Renal pelvis (tissue), 4 donors: Measurements from ENCODE around the gene PRAC2. TPM values are rescaled to one million over a fixed set of nuclear protein-coding genes. Genes with fewer than 3 reads are reported as not detected.

ENCODE experiments used
- DNase-seq: peaks from one replicate; pipeline ENCODE4 v3.0.0-alpha.2; 2013
- polyA plus RNA-seq, 3 donors: library from polyadenylated mRNA; unstranded; fragments of 120-200 nt; gene quantifications; one replicate each; pipeline ENCODE4 v1.2.1, GENCODE V29; 2013; ENCODE audit not compliant: insufficient read length in 3 of 3

Gene PRAC2
- polyA plus RNA-seq, 3 donors = not detected

- no peak for DNase-seq
Observed at GRCh38 chr17:48719642-48720265, 3.2 kb upstream of the PRAC2 start.

GRCh38 chr17:48720266-48721008, 2.5 kb upstream of the PRAC2 start:
- no peak for DNase-seq

GRCh38 chr17:48721009-48721402, 2.0 kb upstream of the PRAC2 start:
- no peak for DNase-seq

- no peak for DNase-seq
Observed at GRCh38 chr17:48722201-48722907, 631 bp upstream of the PRAC2 start, which contains the start of gene PRAC1. PRAC1 (minus strand) TSS chr17:48722518; CDS start chr17:48722392, 126 bp downstream.

- no peak for DNase-seq
Observed at GRCh38 chr17:48723423-48724250, 652 bp downstream of the PRAC2 start.

- DNase-seq = peak; percentile 88
Observed at GRCh38 chr17:48724251-48725003, 1.4 kb downstream of the PRAC2 start.

- DNase-seq = no peak
Observed at GRCh38 chr17:48725004-48725287, 2.0 kb downstream of the PRAC2 start.

GRCh38 chr17:48725288-48726064, 2.5 kb downstream of the PRAC2 start:
- DNase-seq = no peak

- no peak for DNase-seq
Observed at GRCh38 chr17:48726114-48726915, 3.3 kb downstream of the PRAC2 start.

GRCh38 chr17:48726916-48727286, 3.9 kb downstream of the PRAC2 start:
- DNase-seq = no peak

- no peak for DNase-seq
Observed at GRCh38 chr17:48727415-48728175, 4.6 kb downstream of the PRAC2 start.

- DNase-seq = no peak
Observed at GRCh38 chr17:48728232-48729231, 5.5 kb downstream of the PRAC2 start, which contains the start of gene HOXB13. HOXB13 (minus strand) TSS chr17:48728750; CDS start chr17:48728593, 157 bp downstream.

- DNase-seq = no peak
Observed at GRCh38 chr17:48729335-48730239, 6.6 kb downstream of the PRAC2 start.

GRCh38 chr17:48730240-48730550, 7.2 kb downstream of the PRAC2 start:
- DNase-seq = no peak

GRCh38 chr17:48731355-48731754, 8.4 kb downstream of the PRAC2 start:
- DNase-seq = no peak
